Measurements from ENCODE around the gene MS4A10.
A peak's percentile ranks its signal among the peaks of the same experiment; 100 is the strongest.

Gene MS4A10

GRCh38 chr11:60830478-60831142 lies 45.5 kb downstream of the MS4A10 start:
- DNase-seq = no peak

- peak; percentile 79 to 85 for DNase-seq
Measured at GRCh38 chr11:60831143-60831500, 46.0 kb downstream of the MS4A10 start.

GRCh38 chr11:60831501-60832079 lies 46.5 kb downstream of the MS4A10 start:
- peak in 1 of 2 experiments; percentile 31 for DNase-seq

- no peak for DNase-seq
Measured at GRCh38 chr11:60834742-60835533, 49.8 kb downstream of the MS4A10 start.

GRCh38 chr11:60835534-60835846 lies 50.4 kb downstream of the MS4A10 start:
- no peak for DNase-seq

GRCh38 chr11:60836866-60837515 lies 51.9 kb downstream of the MS4A10 start:
- DNase-seq = no peak

- no peak for DNase-seq
Measured at GRCh38 chr11:60838132-60838531, 53.0 kb downstream of the MS4A10 start.

GRCh38 chr11:60840470-60841430 lies 55.6 kb downstream of the MS4A10 start:
- DNase-seq = no peak

- DNase-seq = peak; percentile 93 to 94
Measured at GRCh38 chr11:60841797-60842667, 56.9 kb downstream of the MS4A10 start, which contains the start of gene CCDC86. Gene CCDC86, plus strand, starts transcription at chr11:60842113. Its CDS starts 12 bp downstream, at chr11:60842125.

- DNase-seq = no peak
Measured at GRCh38 chr11:60842668-60843600, 57.8 kb downstream of the MS4A10 start.

GRCh38 chr11:60844045-60844869 lies 59.1 kb downstream of the MS4A10 start:
- no peak for DNase-seq

GRCh38 chr11:60844870-60845221 lies 59.7 kb downstream of the MS4A10 start:
- no peak for DNase-seq

- DNase-seq = no peak
Measured at GRCh38 chr11:60845338-60845737, 60.2 kb downstream of the MS4A10 start.

GRCh38 chr11:60847281-60847680 lies 62.1 kb downstream of the MS4A10 start:
- no peak for DNase-seq

GRCh38 chr11:60847896-60848295 lies 62.8 kb downstream of the MS4A10 start:
- no peak for DNase-seq

GRCh38 chr11:60848714-60849151 lies 63.6 kb downstream of the MS4A10 start:
- no peak for DNase-seq

GRCh38 chr11:60849641-60850520 lies 64.7 kb downstream of the MS4A10 start:
- DNase-seq = no peak

Measured in NCI-H2081 (cell line).